Panc1 (cell line): ENCODE data around the gene AP4M1. TPM values are rescaled to one million over a fixed set of nuclear protein-coding genes. Genes with fewer than 3 reads are reported as not detected.

Experiments used
- ATAC-seq: fragments of 200-7000 bp; cut with Tn5 transposase; 2 replicates; pipeline ENCODE4 v1.9.1; 2020; ENCODE audit warnings: mild to moderate bottlenecking, moderate library complexity
- BruUV-seq: library from RNA; stranded (reverse); fragments of 400-500 nt; replicated peaks from 2 replicates; lab custom pipeline; 2021; lab: Mats Ljungman, UMichigan
- CTCF ChIA-PET: fragments of 300-600 bp; sonication (Branson Sonifier 250); formaldehyde crosslinking; loops from one replicate; lab custom pipeline; 2022; ENCODE audit warnings: antibody characterized with exemption; lab: Charles Lee
- POLR2A ChIA-PET: fragments of 300-600 bp; sonication (Branson Sonifier 250); formaldehyde crosslinking; loops from one replicate; lab custom pipeline; 2022; ENCODE audit warnings: antibody characterized with exemption; lab: Charles Lee
- DNase-seq: peaks from one replicate; pipeline ENCODE4 v3.0.0-alpha.2; 2010; ENCODE audit warnings: low read depth, low spot score
- H3K27ac ChIP-seq: 2 replicates; pipeline ENCODE4 v1.5.1; 2011; ENCODE audit warnings: mild to moderate bottlenecking, low read length, inconsistent platforms
- H3K27me3 ChIP-seq: fragments of 200-500 bp; sonication (Bioruptor generic); 2 replicates; pipeline ENCODE4 v1.6.0; 2014; ENCODE audit warnings: low read length, inconsistent platforms; ENCODE audit not compliant: control insufficient read depth, insufficient read depth
- H3K36me3 ChIP-seq: fragments of 200-500 bp; sonication (Bioruptor generic); 2 replicates; pipeline ENCODE4 v1.5.1; 2014; ENCODE audit warnings: inconsistent platforms, mild to moderate bottlenecking, low read length, moderate library complexity; ENCODE audit not compliant: control insufficient read depth, insufficient read depth
- H3K4me1 ChIP-seq: 2 replicates; pipeline ENCODE4 v1.5.1; 2011; ENCODE audit warnings: inconsistent platforms, mild to moderate bottlenecking, low read length, moderate library complexity; ENCODE audit not compliant: control insufficient read depth, insufficient read depth
- H3K4me3 ChIP-seq, 2 experiments: 2 replicates each; pipeline ENCODE4 v1.5.1; 2011 to 2012; ENCODE audit warnings: low read depth in 2 of 2, low read length in 2 of 2, mild to moderate bottlenecking in 2 of 2, inconsistent platforms in 1 of 2, moderate library complexity in 1 of 2
- H3K9me3 ChIP-seq: fragments of 200-500 bp; sonication (Bioruptor generic); 2 replicates; pipeline ENCODE4 v1.5.1; 2014; ENCODE audit warnings: low read depth, mild to moderate bottlenecking, inconsistent platforms, low read length, moderate library complexity; ENCODE audit not compliant: control insufficient read depth, insufficient read depth
- POLR2AphosphoS5 ChIP-seq: IDR thresholded peaks from 2 replicates; pipeline ENCODE4 v1.6.1; 2012; ENCODE audit warnings: mild to moderate bottlenecking, low read depth, low read length, moderate library complexity
- REST ChIP-seq, 2 experiments: IDR thresholded peaks; 2 replicates each; pipeline ENCODE4 v1.6.1; 2011 to 2012; ENCODE audit warnings: low read depth in 2 of 2, control low read depth in 1 of 2, low read length in 1 of 2, mild to moderate bottlenecking in 1 of 2, moderate library complexity in 1 of 2; ENCODE audit not compliant: insufficient read depth in 1 of 2
- SIN3A ChIP-seq: IDR thresholded peaks from 2 replicates; pipeline ENCODE4 v1.6.1; 2012; ENCODE audit warnings: low read depth, mild to moderate bottlenecking, low read length, moderate library complexity, borderline replicate concordance; ENCODE audit not compliant: insufficient read depth
- TCF7L2 ChIP-seq: IDR thresholded peaks from 2 replicates; pipeline ENCODE4 v1.6.1; 2011; ENCODE audit warnings: mild to moderate bottlenecking, low read depth, low read length, inconsistent platforms
- in situ Hi-C: cut with HindIII; loops from 2 replicates; pipeline ENCODE4 v1.10.0; 2016; ENCODE audit warnings: low sequenced_read_pairs, low pct_unique_long_range_greater_than_20kb
- intact Hi-C: fragments of 100-400 bp; cut with micrococcal nuclease; formaldehyde crosslinking; loops from one replicate; pipeline ENCODE4 v1.10.0; 2022; ENCODE audit not compliant: unreplicated experiment
- total RNA-seq: library from RNA; stranded (reverse); gene quantifications from one replicate; pipeline ENCODE4 v1.2.1, GENCODE V29; 2021; ENCODE audit not compliant: unreplicated experiment
- TF ChIP-seq, protein P1 (sequence below): fragments of 450-650 bp; IDR thresholded peaks from 2 replicates; pipeline ENCODE4 v1.5.1; 2017; ENCODE audit warnings: mild to moderate bottlenecking

Gene AP4M1
- total RNA-seq, 1 experiment from 2014 or later = 42.6 TPM

DNA sequence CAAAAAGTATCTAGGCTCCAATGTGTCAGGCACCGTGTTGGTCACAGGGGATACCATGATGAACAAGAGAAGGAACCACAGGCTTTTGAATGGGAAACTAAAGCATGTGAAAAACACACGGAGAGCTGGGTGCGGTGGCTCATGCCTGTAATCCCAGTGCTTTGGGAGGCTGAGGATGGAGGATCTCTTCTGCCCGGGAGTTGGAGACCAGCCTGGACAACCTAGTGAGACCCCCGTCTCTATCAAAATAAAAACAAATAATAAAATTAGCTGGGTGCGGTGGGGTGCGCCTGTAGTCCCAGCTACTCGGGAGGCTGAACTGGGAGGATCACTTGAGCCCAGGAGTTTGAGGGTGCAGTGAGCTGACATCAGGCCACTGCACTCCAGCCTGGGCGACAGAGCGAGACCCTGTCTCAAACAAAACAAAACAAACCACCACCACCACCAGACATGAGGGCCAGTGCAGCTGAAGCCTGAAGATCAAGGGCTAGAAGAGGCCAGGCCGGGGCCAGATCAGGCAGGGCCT is 13.3 kb upstream of the AP4M1 start:
- Histone ChIP-seq H3K4me1 (peaks cover 27% of the 10 kb centered on the region), H3K4me3 (peak overlapping the region; percentile 81 to 84), H3K9me3 (no peaks in the 10 kb centered on the region), H3K27me3 (no peaks in the 10 kb centered on the region), H3K27ac (peak overlapping the region; percentile 96), H3K36me3 (peaks cover 3% of the 10 kb centered on the region)
- BruUV-seq = no TSS peak
- DNase-seq = no peak
- TF ChIP-seq, protein P1, sequence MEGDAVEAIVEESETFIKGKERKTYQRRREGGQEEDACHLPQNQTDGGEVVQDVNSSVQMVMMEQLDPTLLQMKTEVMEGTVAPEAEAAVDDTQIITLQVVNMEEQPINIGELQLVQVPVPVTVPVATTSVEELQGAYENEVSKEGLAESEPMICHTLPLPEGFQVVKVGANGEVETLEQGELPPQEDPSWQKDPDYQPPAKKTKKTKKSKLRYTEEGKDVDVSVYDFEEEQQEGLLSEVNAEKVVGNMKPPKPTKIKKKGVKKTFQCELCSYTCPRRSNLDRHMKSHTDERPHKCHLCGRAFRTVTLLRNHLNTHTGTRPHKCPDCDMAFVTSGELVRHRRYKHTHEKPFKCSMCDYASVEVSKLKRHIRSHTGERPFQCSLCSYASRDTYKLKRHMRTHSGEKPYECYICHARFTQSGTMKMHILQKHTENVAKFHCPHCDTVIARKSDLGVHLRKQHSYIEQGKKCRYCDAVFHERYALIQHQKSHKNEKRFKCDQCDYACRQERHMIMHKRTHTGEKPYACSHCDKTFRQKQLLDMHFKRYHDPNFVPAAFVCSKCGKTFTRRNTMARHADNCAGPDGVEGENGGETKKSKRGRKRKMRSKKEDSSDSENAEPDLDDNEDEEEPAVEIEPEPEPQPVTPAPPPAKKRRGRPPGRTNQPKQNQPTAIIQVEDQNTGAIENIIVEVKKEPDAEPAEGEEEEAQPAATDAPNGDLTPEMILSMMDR = no peak
- TF ChIP-seq TCF7L2 (no peak), REST (IDR thresholded peaks at IDR 0.05; ENCODE audit: insufficient read depth in 1 of 2, low read depth in 2 of 2, low read length in 1 of 2) (no peak), SIN3A (no peak), POLR2AphosphoS5 (no peak)
- ChIA-PET CTCF (no interaction called here), POLR2A (interaction anchor here (1.2 kb wide), 1 partner anchor 12 kb away, joined by 4 read pairs; no protein-coding TSS in a partner anchor)
- in situ Hi-C loops = no loop called here
- peak; percentile 1; the same call in 1 of the 2 replicates for ATAC-seq
- intact Hi-C loops = loop anchor here (10.0 kb wide), 1 partner anchor 93 kb away; no protein-coding TSS in a partner anchor

- ChIA-PET CTCF (no interaction called here), POLR2A (interaction anchor here (1.2 kb wide), 1 partner anchor 11 kb away, joined by 4 read pairs; no protein-coding TSS in a partner anchor)
- no peak for DNase-seq
- ATAC-seq = peak; percentile 63
- H3K9me3 ChIP-seq = no peaks in the 10 kb centered on the region
- in situ Hi-C loops = no loop called here
- peak within 1 kb of the TSS; percentile 96 for H3K27ac ChIP-seq
- intact Hi-C loops = loop anchor here (10.0 kb wide), 1 partner anchor 94 kb away; no protein-coding TSS in a partner anchor
- H3K4me3 ChIP-seq = peak within 1 kb of the TSS; percentile 81 to 84
- BruUV-seq = no TSS peak
- peaks cover 3% of the 10 kb centered on the region for H3K36me3 ChIP-seq
- no peaks in the 10 kb centered on the region for H3K27me3 ChIP-seq
- TF ChIP-seq REST (IDR thresholded peaks at IDR 0.05; ENCODE audit: insufficient read depth in 1 of 2, low read depth in 2 of 2, low read length in 1 of 2) = no peak
- no peak for TF ChIP-seq TCF7L2
- TF ChIP-seq SIN3A = peak; percentile 82; the same call in 1 of the 2 replicates
- TF ChIP-seq, protein P1 = no peak
- TF ChIP-seq POLR2AphosphoS5 = peak; percentile 94
- peaks cover 27% of the 10 kb centered on the region for H3K4me1 ChIP-seq
These were observed 12.6 kb upstream of the AP4M1 start, which contains the start of gene COPS6 for GRCh38 chr7:100088621-100089457. COPS6 (plus strand) TSS chr7:100088969; CDS start chr7:100088991, 22 bp downstream.
